Esophagus muscularis mucosa (tissue), 3 donors: ENCODE measurements around the gene USP32.

Experiments used
- EP300 ChIP-seq: sonication (generic); formaldehyde crosslinking; IDR thresholded peaks from one replicate; pipeline ENCODE4 v1.6.1; 2017; ENCODE audit warnings: antibody characterized with exemption
- POLR2AphosphoS5 ChIP-seq, 2 donors: sonication (generic); formaldehyde crosslinking; IDR thresholded peaks; one replicate each; pipeline ENCODE4 v1.6.1; 2017; ENCODE audit warnings: antibody characterized with exemption in 2 of 2

DNA sequence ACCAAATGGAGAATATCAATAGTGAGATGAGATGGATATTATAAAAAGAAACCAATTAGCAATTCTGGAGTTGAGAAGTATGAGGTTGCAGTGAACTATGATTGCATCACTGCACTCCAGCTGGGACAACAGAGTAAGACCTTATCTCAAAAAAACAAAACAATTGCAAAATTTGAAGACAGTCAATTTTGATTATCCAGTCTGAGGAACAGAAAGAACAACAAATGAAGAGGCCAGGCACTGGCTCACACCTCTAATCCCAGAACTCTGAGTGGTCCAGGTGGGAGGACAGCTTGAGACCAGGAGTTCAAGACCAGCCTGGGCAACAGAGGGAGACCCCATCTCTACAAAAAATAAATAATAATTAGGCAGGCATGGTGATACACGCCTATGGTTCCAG is 35.0 kb downstream of the USP32 start:
- TF ChIP-seq POLR2AphosphoS5 (IDR thresholded peaks at IDR 0.05) (no peak), EP300 (no peak)
